WTC11 (cell line): ENCODE data around the gene BCAS3. TPM values are rescaled to one million over a fixed set of nuclear protein-coding genes. Genes with fewer than 3 reads are reported as not detected.

Experiments used
- ATAC-seq: fragments of 200-7000 bp; cut with Tn5 transposase; 2 replicates; pipeline ENCODE4 v1.10.0; 2021; ENCODE audit warnings: mild to moderate bottlenecking, moderate library complexity
- CTCF ChIA-PET: fragments of 300-600 bp; sonication (Branson Sonifier 250); formaldehyde crosslinking; loops from one replicate; lab custom pipeline; 2021; ENCODE audit warnings: antibody characterized with exemption; lab: Charles Lee
- POLR2A ChIA-PET: fragments of 350-600 bp; sonication (Branson Sonifier 250); formaldehyde crosslinking; loops from one replicate; lab custom pipeline; 2021; ENCODE audit warnings: antibody characterized with exemption; lab: Charles Lee
- DNase-seq: peaks from one replicate; pipeline ENCODE4 v3.0.0; 2021; ENCODE audit warnings: low spot score
- H3K27ac Mint-ChIP-seq: 2 replicates; pipeline ENCODE4 v1.8.0; 2021; ENCODE audit warnings: mixed read lengths
- H3K27me3 Mint-ChIP-seq: 2 replicates; pipeline ENCODE4 v1.8.0; 2021; ENCODE audit warnings: low read depth, mild to moderate bottlenecking, moderate library complexity, mixed read lengths
- H3K36me3 Mint-ChIP-seq: 2 replicates; pipeline ENCODE4 v1.8.0; 2021; ENCODE audit warnings: mixed read lengths
- H3K4me1 Mint-ChIP-seq: 2 replicates; pipeline ENCODE4 v1.8.0; 2022; ENCODE audit warnings: mixed read lengths
- H3K4me3 Mint-ChIP-seq: 2 replicates; pipeline ENCODE4 v1.8.0; 2021; ENCODE audit warnings: mild to moderate bottlenecking, moderate library complexity, mixed read lengths
- H3K9me3 Mint-ChIP-seq: 2 replicates; pipeline ENCODE4 v1.8.0; 2021; ENCODE audit warnings: mixed read lengths
- ATF3 ChIP-seq: sonication (generic); formaldehyde crosslinking; conservative IDR thresholded peaks from 2 replicates; pipeline ENCODE4 v1.8.1; 2022; ENCODE audit warnings: mild to moderate bottlenecking, missing genetic modification reagents
- ATF6 ChIP-seq: sonication (generic); formaldehyde crosslinking; IDR thresholded peaks from 2 replicates; pipeline ENCODE4 v1.8.1; 2023; ENCODE audit warnings: mild to moderate bottlenecking, missing genetic modification reagents
- IRF1 ChIP-seq: sonication (generic); formaldehyde crosslinking; IDR thresholded peaks from 2 replicates; pipeline ENCODE4 v1.8.0; 2023; ENCODE audit warnings: missing genetic modification reagents
- MYBL2 ChIP-seq: sonication (generic); formaldehyde crosslinking; IDR thresholded peaks from 2 replicates; pipeline ENCODE4 v1.8.1; 2023; ENCODE audit warnings: mild to moderate bottlenecking, moderate library complexity, missing genetic modification reagents
- NFE2L1 ChIP-seq: sonication (generic); formaldehyde crosslinking; IDR thresholded peaks from 2 replicates; pipeline ENCODE4 v1.8.1; 2023; ENCODE audit warnings: missing genetic modification reagents
- NR1H2 ChIP-seq: sonication (generic); formaldehyde crosslinking; IDR thresholded peaks from 2 replicates; pipeline ENCODE4 v1.9.0; 2021; ENCODE audit warnings: mild to moderate bottlenecking, moderate library complexity, missing genetic modification reagents
- OVOL2 ChIP-seq: fragments of 250-450 bp; sonication (Bioruptor Pico); IDR thresholded peaks from 2 replicates; pipeline ENCODE4 v1.9.0; 2021; ENCODE audit warnings: mild to moderate bottlenecking, borderline replicate concordance
- PRRX2 ChIP-seq: fragments of 250-450 bp; sonication (Bioruptor Pico); IDR thresholded peaks from 2 replicates; pipeline ENCODE4 v1.8.0; 2021; ENCODE audit warnings: mild to moderate bottlenecking
- ZNF232 ChIP-seq: sonication (generic); formaldehyde crosslinking; IDR thresholded peaks from 2 replicates; pipeline ENCODE4 v1.8.0; 2022; ENCODE audit warnings: mild to moderate bottlenecking, missing genetic modification reagents
- ZNF263 ChIP-seq: sonication (generic); formaldehyde crosslinking; IDR thresholded peaks from 2 replicates; pipeline ENCODE4 v1.8.1; 2022; ENCODE audit warnings: low read depth, mild to moderate bottlenecking, moderate library complexity, missing genetic modification reagents
- ZNF416 ChIP-seq: fragments of 250-450 bp; sonication (Bioruptor Pico); IDR thresholded peaks from 2 replicates; pipeline ENCODE4 v1.9.0; 2021; ENCODE audit warnings: mild to moderate bottlenecking, inconsistent platforms
- ZNF425 ChIP-seq: fragments of 250-450 bp; sonication (Bioruptor Pico); conservative IDR thresholded peaks from 2 replicates; pipeline ENCODE4 v1.9.0; 2021; ENCODE audit warnings: mild to moderate bottlenecking
- ZSCAN18 ChIP-seq: fragments of 250-450 bp; sonication (Bioruptor Pico); IDR thresholded peaks from 2 replicates; pipeline ENCODE4 v2.1.2; 2022; ENCODE audit warnings: mild to moderate bottlenecking, moderate library complexity
- total RNA-seq: library from RNA; stranded (reverse); gene quantifications from 3 replicates; pipeline ENCODE4 v1.2.3, GENCODE V29; 2021
- TF ChIP-seq, protein P1 (sequence below): sonication (generic); formaldehyde crosslinking; IDR thresholded peaks from 2 replicates; pipeline ENCODE4 v1.8.1; 2023; ENCODE audit warnings: mild to moderate bottlenecking, missing genetic modification reagents, moderate library complexity
- TF ChIP-seq, protein P2 (sequence below): fragments of 250-450 bp; sonication (Bioruptor Pico); IDR thresholded peaks from 2 replicates; pipeline ENCODE4 v1.9.0; 2021; ENCODE audit warnings: mild to moderate bottlenecking
- TF ChIP-seq, protein P3 (sequence below): sonication (generic); formaldehyde crosslinking; IDR thresholded peaks from 2 replicates; pipeline ENCODE4 v1.8.0; 2023; ENCODE audit warnings: mild to moderate bottlenecking, missing genetic modification reagents

BCAS3 gene
- total RNA-seq, 1 experiment from 2014 or later: 15.5 TPM

DNA sequence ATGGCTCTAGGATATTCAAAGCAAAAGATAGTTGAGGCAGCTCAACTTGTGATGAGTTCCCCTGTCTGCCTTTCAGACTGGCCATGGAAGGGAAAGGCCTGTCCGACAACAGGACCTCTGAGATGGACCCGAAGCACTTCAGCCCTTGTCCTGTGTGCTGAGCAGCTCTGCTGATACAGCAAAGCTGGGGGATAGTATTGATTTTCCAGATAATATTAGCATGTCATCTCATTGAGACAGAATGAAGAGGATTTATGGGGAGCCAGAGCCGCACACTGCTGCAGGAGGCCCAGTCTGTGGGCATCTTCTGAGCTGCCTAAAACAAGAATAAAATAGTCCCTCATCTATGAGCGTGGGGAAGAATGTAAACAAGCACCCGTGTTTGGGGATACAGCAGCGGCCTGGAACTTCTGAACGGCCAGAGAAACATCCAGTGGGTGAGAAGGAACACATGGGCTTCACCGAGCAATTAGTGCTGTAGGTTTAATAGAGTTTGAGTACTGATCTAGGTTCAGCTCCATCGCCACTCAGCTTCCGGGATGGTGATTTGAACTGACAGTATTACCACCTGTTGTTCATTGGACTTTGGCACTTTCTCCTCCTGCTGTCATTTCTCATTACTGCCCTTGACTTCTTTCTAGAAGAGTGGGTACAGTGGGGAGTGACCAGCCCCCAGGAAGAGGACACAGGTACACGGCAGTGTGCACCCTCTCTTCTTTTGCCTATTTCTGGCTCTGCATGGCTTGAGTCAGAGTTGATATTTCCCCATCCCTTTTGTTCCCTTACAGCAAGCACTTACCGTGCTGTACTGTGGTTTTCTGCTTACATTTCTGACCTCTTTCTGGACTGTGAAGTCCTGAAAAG, 625.5 kb downstream of the BCAS3 start (continued):
- TF ChIP-seq, protein P1, sequence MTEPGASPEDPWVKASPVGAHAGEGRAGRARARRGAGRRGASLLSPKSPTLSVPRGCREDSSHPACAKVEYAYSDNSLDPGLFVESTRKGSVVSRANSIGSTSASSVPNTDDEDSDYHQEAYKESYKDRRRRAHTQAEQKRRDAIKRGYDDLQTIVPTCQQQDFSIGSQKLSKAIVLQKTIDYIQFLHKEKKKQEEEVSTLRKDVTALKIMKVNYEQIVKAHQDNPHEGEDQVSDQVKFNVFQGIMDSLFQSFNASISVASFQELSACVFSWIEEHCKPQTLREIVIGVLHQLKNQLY (CRISPR knock-in tag): no peak
- TF ChIP-seq, protein P2, sequence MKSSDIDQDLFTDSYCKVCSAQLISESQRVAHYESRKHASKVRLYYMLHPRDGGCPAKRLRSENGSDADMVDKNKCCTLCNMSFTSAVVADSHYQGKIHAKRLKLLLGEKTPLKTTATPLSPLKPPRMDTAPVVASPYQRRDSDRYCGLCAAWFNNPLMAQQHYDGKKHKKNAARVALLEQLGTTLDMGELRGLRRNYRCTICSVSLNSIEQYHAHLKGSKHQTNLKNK: no peak
- no peak for TF ChIP-seq ATF6
- TF ChIP-seq ZSCAN18 (CRISPR knock-in tag): no peak
- no peak for TF ChIP-seq ZNF425

GRCh38 chr17:61303817-61304096, 626.1 kb downstream of the BCAS3 start:
- no peaks in the 10 kb centered on the region for H3K9me3 Mint-ChIP-seq
- peaks cover 27% of the 10 kb centered on the region for H3K4me1 Mint-ChIP-seq
- H3K4me3 Mint-ChIP-seq: no peak overlapping the region
- TF ChIP-seq NFE2L1 (no peak), PRRX2 (CRISPR knock-in tag) (no peak), ZNF232 (no peak), OVOL2 (no peak), NR1H2 (CRISPR knock-in tag) (no peak), MYBL2 (CRISPR knock-in tag) (no peak), ATF3 (CRISPR knock-in tag) (no peak), ZNF263 (CRISPR knock-in tag) (no peak), IRF1 (CRISPR knock-in tag) (no peak), ZNF416 (CRISPR knock-in tag) (no peak)
- TF ChIP-seq, protein P3, sequence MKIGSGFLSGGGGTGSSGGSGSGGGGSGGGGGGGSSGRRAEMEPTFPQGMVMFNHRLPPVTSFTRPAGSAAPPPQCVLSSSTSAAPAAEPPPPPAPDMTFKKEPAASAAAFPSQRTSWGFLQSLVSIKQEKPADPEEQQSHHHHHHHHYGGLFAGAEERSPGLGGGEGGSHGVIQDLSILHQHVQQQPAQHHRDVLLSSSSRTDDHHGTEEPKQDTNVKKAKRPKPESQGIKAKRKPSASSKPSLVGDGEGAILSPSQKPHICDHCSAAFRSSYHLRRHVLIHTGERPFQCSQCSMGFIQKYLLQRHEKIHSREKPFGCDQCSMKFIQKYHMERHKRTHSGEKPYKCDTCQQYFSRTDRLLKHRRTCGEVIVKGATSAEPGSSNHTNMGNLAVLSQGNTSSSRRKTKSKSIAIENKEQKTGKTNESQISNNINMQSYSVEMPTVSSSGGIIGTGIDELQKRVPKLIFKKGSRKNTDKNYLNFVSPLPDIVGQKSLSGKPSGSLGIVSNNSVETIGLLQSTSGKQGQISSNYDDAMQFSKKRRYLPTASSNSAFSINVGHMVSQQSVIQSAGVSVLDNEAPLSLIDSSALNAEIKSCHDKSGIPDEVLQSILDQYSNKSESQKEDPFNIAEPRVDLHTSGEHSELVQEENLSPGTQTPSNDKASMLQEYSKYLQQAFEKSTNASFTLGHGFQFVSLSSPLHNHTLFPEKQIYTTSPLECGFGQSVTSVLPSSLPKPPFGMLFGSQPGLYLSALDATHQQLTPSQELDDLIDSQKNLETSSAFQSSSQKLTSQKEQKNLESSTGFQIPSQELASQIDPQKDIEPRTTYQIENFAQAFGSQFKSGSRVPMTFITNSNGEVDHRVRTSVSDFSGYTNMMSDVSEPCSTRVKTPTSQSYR (CRISPR knock-in tag): no peak
- TF ChIP-seq, all 79 proteins: peak for 0
- no peaks in the 10 kb centered on the region for H3K36me3 Mint-ChIP-seq
- DNase-seq (no peak), ATAC-seq (no peak)
- ChIA-PET CTCF (no interaction called here), POLR2A (no interaction called here)
- H3K27ac Mint-ChIP-seq: no peak overlapping the region
- no peaks in the 10 kb centered on the region for H3K27me3 Mint-ChIP-seq
